Central memory CD4-positive, alpha-beta T cell (primary cell): ENCODE data around the gene TCTA.
"Not testable (repeated sequence)": the region's sequence is repeated elsewhere in the genome, so short reads cannot be mapped to it uniquely, and the experiment has no call there.

Experiments used
- DNase-seq: peaks from one replicate; pipeline ENCODE4 v3.0.0; 2022
- total RNA-seq, 3 experiments: gene quantifications; one replicate each; lab custom pipeline; 2026; lab: John Stamatoyannopoulos, UW

Gene TCTA
- total RNA-seq: 17.6 to 34.7 (median 19.8) reads per million in 3 experiments

GRCh38 chr3:49411968-49412631, at the start of gene TCTA, which contains the start of gene RHOA:
TSS of gene TCTA (plus strand) at chr3:49412423. CDS start at chr3:49412427, 4 bp downstream.
TSS of gene RHOA (minus strand) at chr3:49411976. CDS start at chr3:49375589, 36,387 bp downstream.
- DNase-seq: peak; percentile 100

GRCh38 chr3:49362561-49362960, 49.7 kb upstream of the TCTA start:
- no peak for DNase-seq

- DNase-seq: no peak
These were observed 41.5 kb upstream of the TCTA start for GRCh38 chr3:49370585-49371290.

GRCh38 chr3:49371946-49372345, 40.3 kb upstream of the TCTA start:
- DNase-seq: no peak

GRCh38 chr3:49377483-49377882, 34.7 kb upstream of the TCTA start:
- DNase-seq: peak; percentile 5

- no peak for DNase-seq
These were observed 33.9 kb upstream of the TCTA start for GRCh38 chr3:49378249-49378895.

GRCh38 chr3:49383387-49383786, 28.8 kb upstream of the TCTA start:
- no peak for DNase-seq

GRCh38 chr3:49385617-49386016, 26.6 kb upstream of the TCTA start:
- DNase-seq: no peak

GRCh38 chr3:49386056-49386756, 26.0 kb upstream of the TCTA start:
- DNase-seq: no peak

- DNase-seq: no peak
These were observed 24.5 kb upstream of the TCTA start for GRCh38 chr3:49387721-49388120.

- no peak for DNase-seq
These were observed 23.9 kb upstream of the TCTA start for GRCh38 chr3:49388289-49388820.

GRCh38 chr3:49389297-49389696, 22.9 kb upstream of the TCTA start:
- DNase-seq: no peak

- DNase-seq: not testable (repeated sequence)
These were observed 20.9 kb upstream of the TCTA start for GRCh38 chr3:49391310-49391709.

GRCh38 chr3:49397470-49397869, 14.8 kb upstream of the TCTA start:
- DNase-seq: no peak

- DNase-seq: no peak
These were observed 12.8 kb upstream of the TCTA start for GRCh38 chr3:49399461-49399860.

- DNase-seq: no peak
These were observed 10.5 kb upstream of the TCTA start for GRCh38 chr3:49401766-49402165.

- no peak for DNase-seq
These were observed 8.3 kb upstream of the TCTA start for GRCh38 chr3:49403891-49404290.

GRCh38 chr3:49405570-49405969, 6.7 kb upstream of the TCTA start:
- DNase-seq: not testable (repeated sequence)

GRCh38 chr3:49406571-49407565, 5.4 kb upstream of the TCTA start:
- no peak for DNase-seq

GRCh38 chr3:49410066-49410845, 2.0 kb upstream of the TCTA start:
- peak; percentile 27 for DNase-seq
